Breast epithelium (tissue), 3 donors: ENCODE results near the gene NID2.

ENCODE experiments used
- CTCF ChIP-seq, 3 donors: fragments of 450-650 bp; IDR thresholded peaks; one replicate each; pipeline ENCODE4 v1.5.1; 2016 to 2017; ENCODE audit warnings: antibody characterized with exemption in 3 of 3, mild to moderate bottlenecking in 3 of 3, moderate library complexity in 3 of 3
- POLR2A ChIP-seq: fragments of 450-650 bp; IDR thresholded peaks from one replicate; pipeline ENCODE4 v1.6.1; 2016; ENCODE audit warnings: antibody characterized with exemption, mild to moderate bottlenecking, moderate library complexity

GRCh38 chr14:51960866-51961265, 108.0 kb downstream of the NID2 start:
- TF ChIP-seq POLR2A, result no peak
- no peak for TF ChIP-seq CTCF (IDR thresholded peaks at IDR 0.05)
